Fibroblast of lung (primary cell): ENCODE measurements around the gene CD151. TPM values are rescaled to one million over a fixed set of nuclear protein-coding genes. Genes with fewer than 3 reads are reported as not detected.

Experiments used
- DNase-seq, 2 donors: peaks; one replicate each; pipeline versions ENCODE4 v3.0.0 to v3.0.0-alpha.2; 2010; ENCODE audit warnings: low read depth in 2 of 2
- H2AFZ ChIP-seq: 2 replicates; pipeline ENCODE4 v1.5.1; 2012; ENCODE audit warnings: low read length, control low read depth, inconsistent platforms
- H3K27ac ChIP-seq: 2 replicates; pipeline ENCODE4 v1.5.1; 2011; ENCODE audit warnings: low read length, control low read depth; ENCODE audit not compliant: insufficient read depth
- H3K27me3 ChIP-seq: 2 replicates; pipeline ENCODE4 v1.5.1; 2011; ENCODE audit warnings: mild to moderate bottlenecking, low read length; ENCODE audit not compliant: control insufficient read depth, insufficient read depth
- H3K36me3 ChIP-seq: 2 replicates; pipeline ENCODE4 v1.5.1; 2011; ENCODE audit warnings: low read length; ENCODE audit not compliant: control insufficient read depth, insufficient read depth
- H3K4me1 ChIP-seq: 2 replicates; pipeline ENCODE4 v1.5.1; 2011; ENCODE audit warnings: low read length; ENCODE audit not compliant: control insufficient read depth, insufficient read depth; ENCODE audit errors: extremely low read depth
- H3K4me2 ChIP-seq: 2 replicates; pipeline ENCODE4 v1.5.1; 2011; ENCODE audit warnings: low read length, control low read depth; ENCODE audit not compliant: insufficient read depth; ENCODE audit errors: extremely low read depth
- H3K4me3 ChIP-seq, 4 experiments: fragments of 200-600 bp in 1 of 4; sonication (generic) in 1 of 4; replicated peaks in 1 of 4; 2 replicates each; pipeline ENCODE4 v1.5.1; 2011 to 2016; ENCODE audit warnings: low read length in 4 of 4, low read depth in 3 of 4, mild to moderate bottlenecking in 3 of 4, control low read depth in 2 of 4, inconsistent platforms in 1 of 4, mixed read lengths in 1 of 4; ENCODE audit not compliant: insufficient read depth in 1 of 4; ENCODE audit errors: control extremely low read depth in 1 of 4
- H3K79me2 ChIP-seq: 2 replicates; pipeline ENCODE4 v1.5.1; 2012; ENCODE audit warnings: mild to moderate bottlenecking, low read length, inconsistent platforms; ENCODE audit not compliant: control insufficient read depth, insufficient read depth
- H3K9ac ChIP-seq: 2 replicates; pipeline ENCODE4 v1.5.1; 2011; ENCODE audit warnings: mild to moderate bottlenecking, low read length, control low read depth; ENCODE audit not compliant: insufficient read depth
- H3K9me3 ChIP-seq: 2 replicates; pipeline ENCODE4 v1.5.1; 2012; ENCODE audit warnings: low read depth, low read length; ENCODE audit not compliant: control insufficient read depth, insufficient read depth
- H4K20me1 ChIP-seq: 2 replicates; pipeline ENCODE4 v1.5.1; 2011; ENCODE audit warnings: low read length; ENCODE audit not compliant: control insufficient read depth, insufficient read depth; ENCODE audit errors: extremely low read depth
- EZH2 ChIP-seq: IDR thresholded peaks from 2 replicates; pipeline ENCODE4 v1.5.1; 2012; ENCODE audit warnings: low read length, control low read depth, mild to moderate bottlenecking; ENCODE audit errors: missing control alignments
- polyA plus RNA-seq, 2 donors: library from polyadenylated mRNA; depleted of rRNA in 1 of 2; stranded (reverse) in 1 of 2; unstranded in 1 of 2; fragments of >200 nt; gene quantifications; 2 replicates each; pipeline ENCODE4 v1.2.1, GENCODE V29; 2011 to 2012; ENCODE audit warnings: missing spikeins in 1 of 2
- total RNA-seq: library from RNA; depleted of rRNA; stranded (reverse); fragments of >200 nt; gene quantifications from 2 replicates; pipeline ENCODE4 v1.2.1, GENCODE V29; 2014
- TF ChIP-seq, protein P1 (sequence below), 2 donors: IDR thresholded peaks in 1 of 2; conservative IDR thresholded peaks in 1 of 2; 1 replicate in 1 of 2; 2 replicates in 1 of 2; pipeline ENCODE4 v1.5.1; 2011 to 2012; ENCODE audit warnings: low read length in 2 of 2, control low read depth in 1 of 2, inconsistent platforms in 1 of 2, low read depth in 1 of 2, mild to moderate bottlenecking in 1 of 2

CD151 gene
- total and polyA plus RNA-seq, 2 donors (not counting 1 experiment from before 2014, with no cell fraction given), result 547 to 711 TPM

DNA sequence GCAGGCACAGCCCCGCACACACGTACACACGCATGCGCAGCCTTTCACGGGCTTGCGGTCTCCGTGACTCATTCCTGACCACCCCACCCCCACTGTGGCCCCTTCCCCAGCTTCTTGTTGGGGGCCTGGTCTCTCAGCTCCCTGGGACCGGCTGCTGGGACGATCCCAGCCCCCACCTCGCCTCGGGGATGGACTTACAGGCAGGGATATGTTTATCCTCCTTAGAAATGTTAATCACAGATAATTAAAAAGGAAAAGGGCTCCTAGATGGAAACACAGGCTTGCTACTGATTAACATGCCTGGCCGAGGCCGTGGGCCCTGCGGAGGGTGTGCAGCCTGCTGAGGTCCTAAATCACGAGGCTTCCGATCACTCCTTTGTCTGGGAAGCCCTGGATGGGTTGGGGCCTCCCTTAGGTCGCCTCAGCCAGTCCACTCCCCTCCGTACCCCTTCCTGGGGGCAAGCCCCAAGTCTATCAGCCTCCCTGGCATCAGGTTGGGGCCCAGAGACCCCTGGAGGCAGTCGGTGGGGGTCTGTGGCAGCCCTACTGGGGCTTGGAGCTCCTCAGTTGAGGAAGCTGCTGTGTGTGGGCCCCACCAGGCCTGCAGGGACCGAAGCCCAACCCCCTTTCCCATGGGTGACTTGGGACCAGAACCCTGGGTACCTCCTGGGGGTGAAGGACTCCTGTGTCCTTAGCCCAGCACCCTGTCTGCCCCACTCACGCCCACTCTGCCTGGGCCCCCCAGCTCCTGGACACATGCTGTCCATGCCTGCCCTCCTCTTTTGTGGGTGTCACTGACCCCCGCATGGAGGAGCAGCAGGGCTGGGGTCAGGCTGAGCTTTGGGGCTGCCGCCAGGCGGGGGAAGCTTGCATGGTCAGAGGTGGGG, 30.5 kb downstream of the CD151 start:
- Histone ChIP-seq H3K4me3 (no peak overlapping the region), H3K4me2 (no peak overlapping the region), H3K27ac (no peak overlapping the region), H3K27me3 (no peaks in the 10 kb centered on the region), H4K20me1 (no peaks in the 10 kb centered on the region), H3K36me3 (peaks cover 25% of the 10 kb centered on the region), H3K4me1 (peaks cover 18% of the 10 kb centered on the region), H3K9ac (no peak overlapping the region), H3K79me2 (peaks cover 13% of the 10 kb centered on the region), H3K9me3 (no peaks in the 10 kb centered on the region), H2AFZ (no peak overlapping the region)
- TF ChIP-seq, protein P1, sequence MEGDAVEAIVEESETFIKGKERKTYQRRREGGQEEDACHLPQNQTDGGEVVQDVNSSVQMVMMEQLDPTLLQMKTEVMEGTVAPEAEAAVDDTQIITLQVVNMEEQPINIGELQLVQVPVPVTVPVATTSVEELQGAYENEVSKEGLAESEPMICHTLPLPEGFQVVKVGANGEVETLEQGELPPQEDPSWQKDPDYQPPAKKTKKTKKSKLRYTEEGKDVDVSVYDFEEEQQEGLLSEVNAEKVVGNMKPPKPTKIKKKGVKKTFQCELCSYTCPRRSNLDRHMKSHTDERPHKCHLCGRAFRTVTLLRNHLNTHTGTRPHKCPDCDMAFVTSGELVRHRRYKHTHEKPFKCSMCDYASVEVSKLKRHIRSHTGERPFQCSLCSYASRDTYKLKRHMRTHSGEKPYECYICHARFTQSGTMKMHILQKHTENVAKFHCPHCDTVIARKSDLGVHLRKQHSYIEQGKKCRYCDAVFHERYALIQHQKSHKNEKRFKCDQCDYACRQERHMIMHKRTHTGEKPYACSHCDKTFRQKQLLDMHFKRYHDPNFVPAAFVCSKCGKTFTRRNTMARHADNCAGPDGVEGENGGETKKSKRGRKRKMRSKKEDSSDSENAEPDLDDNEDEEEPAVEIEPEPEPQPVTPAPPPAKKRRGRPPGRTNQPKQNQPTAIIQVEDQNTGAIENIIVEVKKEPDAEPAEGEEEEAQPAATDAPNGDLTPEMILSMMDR (conservative IDR thresholded peaks at IDR 0.05 in 1 of 2, IDR thresholded peaks at IDR 0.05 in 1 of 2; ENCODE audit: low read depth in 1 of 2, low read length in 2 of 2), result no peak
- no peak for TF ChIP-seq EZH2
- DNase-seq, result no peak

GRCh38 chr11:863910-864827, 31.4 kb downstream of the CD151 start:
- Histone ChIP-seq H3K36me3 (peaks cover 26% of the 10 kb centered on the region), H3K79me2 (peaks cover 6% of the 10 kb centered on the region), H3K9ac (no peak overlapping the region), H3K4me3 (no peak overlapping the region), H3K4me2 (no peak overlapping the region), H3K4me1 (peaks cover 12% of the 10 kb centered on the region), H2AFZ (no peak overlapping the region), H3K9me3 (no peaks in the 10 kb centered on the region), H3K27me3 (no peaks in the 10 kb centered on the region), H4K20me1 (no peaks in the 10 kb centered on the region), H3K27ac (no peak overlapping the region)
- no peak for DNase-seq
- no peak for TF ChIP-seq EZH2
- TF ChIP-seq, protein P1 (conservative IDR thresholded peaks at IDR 0.05 in 1 of 2, IDR thresholded peaks at IDR 0.05 in 1 of 2; ENCODE audit: low read depth in 1 of 2, low read length in 2 of 2), result no peak

- no peak overlapping the region for H3K4me2 ChIP-seq
- TF ChIP-seq EZH2, result no peak
- TF ChIP-seq, protein P1 (conservative IDR thresholded peaks at IDR 0.05 in 1 of 2, IDR thresholded peaks at IDR 0.05 in 1 of 2; ENCODE audit: low read depth in 1 of 2, low read length in 2 of 2), result no peak
- no peak for DNase-seq
- H3K4me1 ChIP-seq, result peaks cover 6% of the 10 kb centered on the region
- no peaks in the 10 kb centered on the region for H3K27me3 ChIP-seq
- no peak overlapping the region for H3K27ac ChIP-seq
- no peaks in the 10 kb centered on the region for H4K20me1 ChIP-seq
- no peaks in the 10 kb centered on the region for H3K9me3 ChIP-seq
- H3K36me3 ChIP-seq, result peaks cover 26% of the 10 kb centered on the region
- no peak overlapping the region for H3K9ac ChIP-seq
- no peak overlapping the region for H3K4me3 ChIP-seq
- no peak overlapping the region for H2AFZ ChIP-seq
- peaks cover 6% of the 10 kb centered on the region for H3K79me2 ChIP-seq
Measured at GRCh38 chr11:864898-865297, 32.1 kb downstream of the CD151 start.
